ENCODE data around the gene SERPINB11. TPM values are rescaled to one million over a fixed set of nuclear protein-coding genes. Genes with fewer than 3 reads are reported as not detected.

SERPINB11 gene
- total RNA-seq, 6 experiments from 2014 or later: not detected

GRCh38 chr18:63700501-63700900 lies 2.3 kb upstream of the SERPINB11 start:
- 72% methylated on average over 3 of the region's 3 CpGs for WGBS (ENCODE audit: insufficient coverage, low coverage, low lambda C conversion rate, missing lambda C conversion rate)
- DNase-seq: no peak

DNA sequence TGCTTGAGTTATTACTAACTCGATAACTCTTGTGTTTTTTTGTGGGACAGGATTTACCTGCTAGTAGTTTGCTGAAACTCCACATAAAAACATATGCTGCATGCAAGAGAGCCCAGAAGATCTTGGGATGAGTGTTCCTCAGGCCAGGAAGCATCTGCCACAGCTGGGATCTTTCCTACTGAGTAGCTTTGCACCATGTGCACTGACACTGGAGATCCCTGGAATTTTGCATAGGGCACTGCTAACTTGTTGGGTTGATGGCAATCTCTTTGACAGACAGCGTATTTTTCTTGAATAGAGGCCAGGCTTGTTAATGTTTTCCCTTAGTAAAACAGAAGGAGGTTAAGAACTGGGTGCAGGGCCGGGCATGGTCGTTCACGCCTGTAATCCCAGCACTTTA lies 808 bp upstream of the SERPINB11 start:
- no peaks in the 10 kb centered on the region for H3K27me3 ChIP-seq
- no peaks in the 10 kb centered on the region for H3K9me3 ChIP-seq
- ATAC-seq (peak in 3 of 4 donors; percentile 62 to 82 (median 73)), DNase-seq (no peak)
- no peak overlapping the region for H3K27ac ChIP-seq
- H3K36me3 ChIP-seq: no peaks in the 10 kb centered on the region
- TF ChIP-seq POLR2A (IDR thresholded peaks at IDR 0.05) (no peak), CTCF (IDR thresholded peaks at IDR 0.05) (no peak)
- H3K4me1 ChIP-seq: no peaks in the 10 kb centered on the region
- intact Hi-C loops (cut with DNase I): no loop called here
- WGBS (ENCODE audit: insufficient coverage, low coverage, low lambda C conversion rate, missing lambda C conversion rate): 30% methylated on average over 5 of the region's 5 CpGs
- H3K4me3 ChIP-seq: no peak overlapping the region

More at GRCh38 chr18:63700501-63700900, 2.3 kb upstream of the SERPINB11 start:
- Histone ChIP-seq H3K4me3 (no peak overlapping the region), H3K36me3 (no peaks in the 10 kb centered on the region), H3K9me3 (no peaks in the 10 kb centered on the region), H3K4me1 (no peaks in the 10 kb centered on the region), H3K27ac (no peak overlapping the region), H3K27me3 (no peaks in the 10 kb centered on the region)
- ATAC-seq: no peak
- no peak for TF ChIP-seq CTCF (IDR thresholded peaks at IDR 0.05)
- TF ChIP-seq POLR2A (IDR thresholded peaks at IDR 0.05): no peak
- intact Hi-C loops (cut with DNase I): no loop called here

- H3K27ac ChIP-seq: no peak overlapping the region
- H3K36me3 ChIP-seq: no peaks in the 10 kb centered on the region
- DNase-seq: no peak
- no peaks in the 10 kb centered on the region for H3K27me3 ChIP-seq
- no peaks in the 10 kb centered on the region for H3K9me3 ChIP-seq
- H3K4me1 ChIP-seq: no peaks in the 10 kb centered on the region
- WGBS (ENCODE audit: insufficient coverage, low coverage, low lambda C conversion rate, missing lambda C conversion rate): 76% methylated on average over 2 of the region's 2 CpGs
- H3K4me3 ChIP-seq: no peak overlapping the region
- ATAC-seq: no peak
- no peak for TF ChIP-seq POLR2A (IDR thresholded peaks at IDR 0.05)
- TF ChIP-seq CTCF (IDR thresholded peaks at IDR 0.05): no peak
- intact Hi-C loops (cut with DNase I): no loop called here
Observed at GRCh38 chr18:63705401-63705800, 2.6 kb downstream of the SERPINB11 start.

DNA sequence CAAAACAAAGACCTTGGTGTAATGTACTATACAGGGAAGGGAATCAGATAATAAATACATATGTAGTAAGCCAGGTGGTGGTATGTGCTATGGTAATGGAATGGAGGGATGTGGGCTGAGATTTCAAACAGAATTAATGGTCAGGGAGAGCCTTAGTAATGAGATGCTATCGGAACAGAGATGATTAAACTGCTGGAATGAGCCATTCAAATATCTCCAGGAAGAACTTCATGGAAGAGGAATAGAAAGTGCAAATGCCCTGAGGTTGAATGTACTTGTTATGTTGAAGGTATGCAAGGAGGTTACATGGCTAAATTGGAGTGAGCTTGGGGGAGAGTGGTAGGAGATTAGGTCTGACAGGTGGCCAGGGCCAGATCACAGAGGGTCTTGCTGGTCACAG lies 5.1 kb downstream of the SERPINB11 start:
- ATAC-seq (no peak), DNase-seq (no peak)
- Histone ChIP-seq H3K9me3 (no peaks in the 10 kb centered on the region), H3K36me3 (no peaks in the 10 kb centered on the region), H3K4me1 (no peaks in the 10 kb centered on the region), H3K27me3 (no peaks in the 10 kb centered on the region), H3K4me3 (no peak overlapping the region), H3K27ac (no peak overlapping the region)
- 67% methylated on average over 1 of the region's 1 CpG for WGBS (ENCODE audit: insufficient coverage, low coverage, low lambda C conversion rate, missing lambda C conversion rate)
- no peak for TF ChIP-seq CTCF (IDR thresholded peaks at IDR 0.05)
- no peak for TF ChIP-seq POLR2A (IDR thresholded peaks at IDR 0.05)
- intact Hi-C loops (cut with DNase I): no loop called here

GRCh38 chr18:63708650-63709049 lies 5.9 kb downstream of the SERPINB11 start:
- Histone ChIP-seq H3K4me3 (no peak overlapping the region), H3K4me1 (no peaks in the 10 kb centered on the region), H3K27me3 (no peaks in the 10 kb centered on the region), H3K9me3 (no peaks in the 10 kb centered on the region), H3K36me3 (no peaks in the 10 kb centered on the region), H3K27ac (no peak overlapping the region)
- DNase-seq (no peak), ATAC-seq (no peak)
- WGBS (ENCODE audit: insufficient coverage, low coverage, low lambda C conversion rate, missing lambda C conversion rate): 34% methylated on average over 3 of the region's 3 CpGs
- intact Hi-C loops (cut with DNase I): no loop called here
- no peak for TF ChIP-seq POLR2A (IDR thresholded peaks at IDR 0.05)
- TF ChIP-seq CTCF (IDR thresholded peaks at IDR 0.05): no peak

Measured in right lobe of liver (tissue), 6 donors.